HepG2 (cell line): Measurements from ENCODE around the gene VSNL1. TPM values are rescaled to one million over a fixed set of nuclear protein-coding genes. Genes with fewer than 3 reads are reported as not detected.

Experiments
- ATAC-seq: fragments of 200-7000 bp; cut with Tn5 transposase; 3 replicates; pipeline ENCODE4 v1.9.1; 2020; ENCODE audit warnings: mild to moderate bottlenecking, moderate library complexity
- Bru-seq: library from RNA; stranded (reverse); fragments of 400-500 nt; gene quantifications from one replicate; lab custom pipeline; 2021; lab: Mats Ljungman, UMichigan
- BruChase-seq, 2 experiments: library from RNA; stranded (reverse); fragments of 400-500 nt; gene quantifications; one replicate each; lab custom pipeline; 2021; lab: Mats Ljungman, UMichigan
- BruUV-seq: library from RNA; stranded (reverse); fragments of 400-500 nt; replicated peaks from 2 replicates; lab custom pipeline; 2021; lab: Mats Ljungman, UMichigan
- CTCF ChIA-PET: fragments of 300-600 bp; formaldehyde crosslinking; extraction: SDS; loops from one replicate; lab custom pipeline; 2021; ENCODE audit warnings: low total read pairs, inconsistent platforms, low intra/inter-chr PET ratio; lab: Yijun Ruan, JAX
- POLR2A ChIA-PET: fragments of 350-600 bp; sonication (Branson Sonifier 250); formaldehyde crosslinking; loops from one replicate; lab custom pipeline; 2020; ENCODE audit warnings: antibody characterized with exemption, inconsistent platforms; lab: Yijun Ruan, JAX
- DNase-seq: peaks from one replicate; pipeline ENCODE4 v3.0.0-alpha.2; 2015; ENCODE audit warnings: low spot score
- FAIRE-seq: peaks from 3 replicates; lab custom pipeline; 2011; peaks lifted over from hg19 to GRCh38; lab: Jason Lieb, UNC
- H2AFZ ChIP-seq: one replicate; pipeline ENCODE4 v1.6.1; 2011; ENCODE audit warnings: low read length, inconsistent platforms
- H3K27ac ChIP-seq: fragments of 300-600 bp; 3 replicates; pipeline ENCODE4 v1.8.0; 2011; ENCODE audit warnings: mixed run types, mild to moderate bottlenecking, mixed read lengths, low read length, inconsistent platforms; ENCODE audit not compliant: insufficient read depth; ENCODE audit errors: extremely low read length
- H3K27me3 ChIP-seq, 2 experiments: fragments of 200-600 bp in 1 of 2; 2 replicates in 1 of 2; 3 replicates in 1 of 2; pipeline versions ENCODE4 v1.6.0 to v1.8.0; 2011; ENCODE audit warnings: low read length in 2 of 2, mild to moderate bottlenecking in 2 of 2, moderate library complexity in 2 of 2, inconsistent platforms in 1 of 2; ENCODE audit not compliant: insufficient read depth in 2 of 2, control insufficient read depth in 1 of 2
- H3K36me3 ChIP-seq, 2 experiments: fragments of 200-600 bp in 1 of 2; replicated peaks in 1 of 2; 2 replicates in 1 of 2; 3 replicates in 1 of 2; pipeline versions ENCODE4 v1.5.1 to v1.8.0; 2011; ENCODE audit warnings: low read length in 2 of 2, inconsistent platforms in 1 of 2; ENCODE audit not compliant: insufficient read depth in 2 of 2, control insufficient read depth in 1 of 2
- H3K4me1 ChIP-seq: 2 replicates; pipeline ENCODE4 v1.5.1; 2012; ENCODE audit warnings: low read length, inconsistent platforms; ENCODE audit not compliant: insufficient read depth
- H3K4me2 ChIP-seq: 2 replicates; pipeline ENCODE4 v1.6.0; 2011; ENCODE audit warnings: low read depth, low read length, inconsistent platforms
- H3K4me3 ChIP-seq, 3 experiments: fragments of 200-600 bp in 1 of 3; sonication (generic), shearing (Covaris generic) in 1 of 3; replicated peaks in 1 of 3; 2 replicates each; pipeline ENCODE4 v1.5.1; 2011 to 2016; ENCODE audit warnings: low read length in 3 of 3, inconsistent platforms in 2 of 3, low read depth in 2 of 3, mild to moderate bottlenecking in 2 of 3, control low read depth in 1 of 3, mixed read lengths in 1 of 3; ENCODE audit not compliant: insufficient read depth in 1 of 3
- H3K79me2 ChIP-seq: one replicate; pipeline ENCODE4 v1.6.1; 2011; ENCODE audit warnings: low read length, inconsistent platforms; ENCODE audit not compliant: insufficient read depth
- H3K9ac ChIP-seq: 2 replicates; pipeline ENCODE4 v1.6.0; 2011; ENCODE audit warnings: mild to moderate bottlenecking, low read depth, low read length, inconsistent platforms; ENCODE audit not compliant: insufficient read depth
- H3K9me3 ChIP-seq: 2 replicates; pipeline ENCODE4 v1.5.1; 2012; ENCODE audit warnings: mild to moderate bottlenecking, low read length
- H4K20me1 ChIP-seq: 2 replicates; pipeline ENCODE4 v1.6.0; 2011; ENCODE audit warnings: inconsistent platforms, mild to moderate bottlenecking, low read length, moderate library complexity; ENCODE audit not compliant: insufficient read depth
- PHF20 ChIP-seq: sonication (generic); formaldehyde crosslinking; IDR thresholded peaks from 2 replicates; pipeline ENCODE4 v1.5.0; 2020; ENCODE audit warnings: mild to moderate bottlenecking, missing genetic modification reagents
- RXRA ChIP-seq: sonication (generic); formaldehyde crosslinking; IDR thresholded peaks from 2 replicates; pipeline ENCODE4 v1.5.1; 2020; ENCODE audit warnings: missing genetic modification reagents
- TEAD3 ChIP-seq: optimal IDR thresholded peaks from 2 replicates; pipeline ENCODE3; 2016; ENCODE audit warnings: borderline replicate concordance
- ZNF251 ChIP-seq: sonication (generic); formaldehyde crosslinking; IDR thresholded peaks from 2 replicates; pipeline ENCODE4 v1.9.0; 2021; ENCODE audit warnings: mild to moderate bottlenecking, missing genetic modification reagents
- WGBS: methylation state at CpG from one replicate; pipeline ENCODE4 v1.1.6; 2017; ENCODE audit warnings: low lambda C conversion rate; 5-methylcytosine and 5-hydroxymethylcytosine counted together
- in situ Hi-C: cut with HindIII; loops from 2 replicates; pipeline ENCODE4 v1.10.0; 2017; ENCODE audit warnings: low pct_unique_long_range_greater_than_20kb; ENCODE audit not compliant: extremely low pct_ligation_motif_present
- intact Hi-C: fragments of 100-400 bp; cut with micrococcal nuclease; formaldehyde crosslinking; loops from one replicate; pipeline ENCODE4 v1.10.0; 2022; ENCODE audit not compliant: unreplicated experiment
- long read RNA-seq, 2 experiments: library from RNA in 1 of 2; library from polyadenylated mRNA in 1 of 2; stranded (forward) in 1 of 2; unstranded in 1 of 2; transcript quantifications; one replicate each; pipeline ENCODE4 v2.0.0, GENCODE V29; 2019 to 2022
- polyA minus RNA-seq, 3 experiments: library from RNA; depleted of rRNA, polyadenylated mRNA; stranded (reverse); fragments of >200 nt; gene quantifications; 2 replicates each; pipeline ENCODE4 v1.2.3, GENCODE V29; 2011; ENCODE audit warnings: low replicate concordance in 1 of 3
- polyA plus RNA-seq, 8 experiments: library from polyadenylated mRNA; depleted of rRNA in 3 of 8; stranded (reverse) in 7 of 8; unstranded in 1 of 8; fragments of >200 nt; fragmentation: Illumina TruSeq in 4 of 8; extraction: Trizol in 4 of 8; gene quantifications; 2 replicates each; pipeline versions ENCODE4 v1.2.1 to v1.2.3, GENCODE V29; 2011 to 2016; ENCODE audit warnings: low read depth in 4 of 8, missing spikeins in 1 of 8, mixed read lengths in 1 of 8; ENCODE audit not compliant: insufficient read depth in 1 of 8
- total RNA-seq, 5 experiments: library from RNA; depleted of rRNA; stranded (reverse); fragments of >200 nt; fragmentation: Illumina TruSeq; extraction: Trizol; gene quantifications; 2 replicates each; pipeline ENCODE4 v1.2.3, GENCODE V29; 2016; ENCODE audit warnings: low read depth in 1 of 5
- TF ChIP-seq, protein P1 (sequence below): sonication (generic); formaldehyde crosslinking; IDR thresholded peaks from 2 replicates; pipeline ENCODE4 v1.5.0; 2020; ENCODE audit warnings: mild to moderate bottlenecking, missing genetic modification reagents, borderline replicate concordance
- TF ChIP-seq, protein P2 (sequence below): sonication (generic); formaldehyde crosslinking; IDR thresholded peaks from 2 replicates; pipeline ENCODE4 v1.5.0; 2020; ENCODE audit warnings: missing genetic modification reagents
- TF ChIP-seq, protein P3 (sequence below): sonication (generic); formaldehyde crosslinking; IDR thresholded peaks from 2 replicates; pipeline ENCODE4 v1.5.0; 2020; ENCODE audit warnings: missing genetic modification reagents
- TF ChIP-seq, protein P4 (sequence below): sonication (generic); formaldehyde crosslinking; IDR thresholded peaks from 2 replicates; pipeline ENCODE4 v1.4.0; 2020; ENCODE audit warnings: missing genetic modification reagents

The VSNL1 gene
- total RNA-seq (2016; rRNA removed; fragmentation: Illumina TruSeq; extraction: Trizol) (63.2 and 103 TPM in 2 replicates), polyA plus RNA-seq (2011; rRNA removed) (62.8 and 95.9 TPM in 2 replicates), polyA minus RNA-seq (2011; rRNA and poly(A)+ RNA removed; ENCODE audit: low replicate concordance) (83.5 TPM in 1 of 2 replicates, not detected in the other), Bru-seq, nascent RNA (percentile 89 among the genes with signal in this experiment), BruChase-seq, experiment 1, labeled RNA remaining after a 6-hour chase (percentile 62 among the genes with signal in this experiment), BruChase-seq, experiment 2, labeled RNA remaining after a 2-hour chase (percentile 70 among the genes with signal in this experiment)
- total RNA-seq (2016; cell fraction: cytosol; rRNA removed; fragmentation: Illumina TruSeq; extraction: Trizol; ENCODE audit: low read depth) = 11.8 and 12.1 TPM in 2 replicates
- 61.2 and 118 TPM in 2 replicates for total RNA-seq (2016; cell fraction: insoluble cytoplasmic fraction; rRNA removed; fragmentation: Illumina TruSeq; extraction: Trizol)
- 28.5 and 29.9 TPM in 2 replicates for total RNA-seq (2016; cell fraction: membrane; rRNA removed; fragmentation: Illumina TruSeq; extraction: Trizol)
- 32.8 and 35.9 TPM in 2 replicates for total RNA-seq (2016; cell fraction: nucleus; rRNA removed; fragmentation: Illumina TruSeq; extraction: Trizol)
- 80.4 and 85.1 TPM in 2 replicates for polyA plus RNA-seq (2011; cell fraction: cytosol; rRNA removed)
- 12.7 TPM in 2 replicates for polyA plus RNA-seq (2011; cell fraction: nucleus; rRNA removed)
- 72.6 and 115 TPM in 2 replicates for polyA plus RNA-seq (2012)
- 11.7 and 11.9 TPM in 2 replicates for polyA plus RNA-seq (2016; cell fraction: cytosol; fragmentation: Illumina TruSeq; extraction: Trizol; ENCODE audit: low read depth)
- 147 and 163 TPM in 2 replicates for polyA plus RNA-seq (2016; cell fraction: insoluble cytoplasmic fraction; fragmentation: Illumina TruSeq; extraction: Trizol; ENCODE audit: low read depth)
- polyA plus RNA-seq (2016; cell fraction: membrane; fragmentation: Illumina TruSeq; extraction: Trizol; ENCODE audit: low read depth) = 29.7 TPM in 2 replicates
- polyA plus RNA-seq (2016; cell fraction: nucleus; fragmentation: Illumina TruSeq; extraction: Trizol; ENCODE audit: insufficient read depth, low read depth) = 39.4 and 45.5 TPM in 2 replicates
- polyA minus RNA-seq (2011; cell fraction: cytosol; rRNA and poly(A)+ RNA removed) = 44.0 and 47.1 TPM in 2 replicates
- 39.8 and 52.0 TPM in 2 replicates for polyA minus RNA-seq (2011; cell fraction: nucleus; rRNA and poly(A)+ RNA removed)
- long read RNA-seq, experiment 1, transcript VSNL1-201 (4 exons, 1,892 nt) = major isoform, 101 of 131 reads
- long read RNA-seq, experiment 1, partial matches to known transcripts = 2 of 131 reads
- long read RNA-seq, experiment 1, other reads (novel, unspliced or antisense) = 28 of 131 reads
- long read RNA-seq, experiment 2, transcript VSNL1-201 (4 exons, 1,892 nt) = major isoform, 45 of 85 reads
- long read RNA-seq, experiment 2, partial matches to known transcripts = 12 of 85 reads
- long read RNA-seq, experiment 2, other reads (novel, unspliced or antisense) = 28 of 85 reads

DNA sequence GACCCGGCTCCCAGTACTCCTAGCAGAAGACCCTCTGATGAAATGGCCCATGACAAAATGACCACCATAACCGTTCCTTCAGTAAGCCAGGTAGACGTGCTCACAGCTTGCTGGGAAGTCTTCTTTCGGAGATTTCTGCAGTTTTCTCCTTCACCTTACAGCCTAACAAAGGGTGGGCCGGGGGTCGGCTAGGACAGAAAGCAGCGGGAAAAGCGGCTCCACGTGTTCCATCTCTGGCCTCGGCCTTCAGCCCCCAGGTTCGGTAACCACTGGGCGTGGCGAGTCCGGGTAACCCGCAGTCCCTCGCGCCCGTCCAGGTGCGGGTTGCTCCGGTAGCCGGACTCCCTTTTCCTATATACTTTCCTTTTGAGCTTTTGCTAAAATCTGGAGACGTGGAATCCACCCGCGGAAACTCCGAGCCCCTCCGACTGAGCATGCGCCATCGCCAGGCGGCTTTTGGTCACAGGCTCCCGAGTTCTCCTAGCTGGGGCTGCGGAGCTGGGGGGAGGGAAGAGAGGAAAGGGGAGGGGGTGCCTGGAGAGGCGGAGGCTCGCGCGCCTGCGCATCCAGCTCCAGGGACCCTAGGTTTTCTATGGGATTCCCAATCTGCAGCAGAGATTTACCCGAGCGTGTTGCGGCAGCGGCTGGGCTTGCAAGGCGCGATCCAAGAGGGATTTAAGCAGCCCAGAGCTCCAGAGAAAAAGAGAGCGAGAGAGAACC, at the start of gene VSNL1:
Gene VSNL1 (plus strand): TSS at position 604 of the 720 bp plus-strand sequence. CDS start 51,379 bp downstream, outside the sequence.
- Histone ChIP-seq H3K4me3 (peak within 1 kb of the TSS; percentile 78 to 97 (median 83)), H3K79me2 (peaks cover 56% of the 10 kb centered on the region), H3K9ac (peak within 1 kb of the TSS; percentile 78), H3K27me3 (peaks cover 0 to 3% of the 10 kb centered on the region in 2 experiments; a peak in 1 of 5 replicates), H2AFZ (no peak within 1 kb of the TSS), H4K20me1 (no peaks in the 10 kb centered on the region), H3K4me2 (peak within 1 kb of the TSS; percentile 97), H3K36me3 (no peaks in the 10 kb centered on the region), H3K4me1 (peaks cover 43% of the 10 kb centered on the region), H3K27ac (peak within 1 kb of the TSS; percentile 94), H3K9me3 (no peaks in the 10 kb centered on the region)
- DNase-seq (peak; percentile 98), ATAC-seq (peak; percentile 73), FAIRE-seq (peak; percentile 65)
- intact Hi-C loops = loop anchor here (1.0 to 5.0 kb wide), 7 partner anchors 17 to 212 kb away; partner anchors contain the start of genes GEN1 and SMC6
- POLR2A ChIA-PET = interaction anchor here (0.8 to 3.6 kb wide), 21 partner anchors 10 to 213 kb away, joined by 3 to 32 read pairs (median 6); partner anchors contain the start of genes GEN1, RAD51AP2 and SMC6
- CTCF ChIA-PET = no interaction called here
- in situ Hi-C loops = loop anchor here (5.0 to 10.0 kb wide), 3 partner anchors 55 to 215 kb away; partner anchors contain the start of genes GEN1 and SMC6
- TSS peak; percentile 74 for BruUV-seq
- WGBS = 1% methylated on average over 41 of the region's 43 CpGs
- no peak for TF ChIP-seq ZNF251 (CRISPR knock-in tag)
- TF ChIP-seq, protein P1, sequence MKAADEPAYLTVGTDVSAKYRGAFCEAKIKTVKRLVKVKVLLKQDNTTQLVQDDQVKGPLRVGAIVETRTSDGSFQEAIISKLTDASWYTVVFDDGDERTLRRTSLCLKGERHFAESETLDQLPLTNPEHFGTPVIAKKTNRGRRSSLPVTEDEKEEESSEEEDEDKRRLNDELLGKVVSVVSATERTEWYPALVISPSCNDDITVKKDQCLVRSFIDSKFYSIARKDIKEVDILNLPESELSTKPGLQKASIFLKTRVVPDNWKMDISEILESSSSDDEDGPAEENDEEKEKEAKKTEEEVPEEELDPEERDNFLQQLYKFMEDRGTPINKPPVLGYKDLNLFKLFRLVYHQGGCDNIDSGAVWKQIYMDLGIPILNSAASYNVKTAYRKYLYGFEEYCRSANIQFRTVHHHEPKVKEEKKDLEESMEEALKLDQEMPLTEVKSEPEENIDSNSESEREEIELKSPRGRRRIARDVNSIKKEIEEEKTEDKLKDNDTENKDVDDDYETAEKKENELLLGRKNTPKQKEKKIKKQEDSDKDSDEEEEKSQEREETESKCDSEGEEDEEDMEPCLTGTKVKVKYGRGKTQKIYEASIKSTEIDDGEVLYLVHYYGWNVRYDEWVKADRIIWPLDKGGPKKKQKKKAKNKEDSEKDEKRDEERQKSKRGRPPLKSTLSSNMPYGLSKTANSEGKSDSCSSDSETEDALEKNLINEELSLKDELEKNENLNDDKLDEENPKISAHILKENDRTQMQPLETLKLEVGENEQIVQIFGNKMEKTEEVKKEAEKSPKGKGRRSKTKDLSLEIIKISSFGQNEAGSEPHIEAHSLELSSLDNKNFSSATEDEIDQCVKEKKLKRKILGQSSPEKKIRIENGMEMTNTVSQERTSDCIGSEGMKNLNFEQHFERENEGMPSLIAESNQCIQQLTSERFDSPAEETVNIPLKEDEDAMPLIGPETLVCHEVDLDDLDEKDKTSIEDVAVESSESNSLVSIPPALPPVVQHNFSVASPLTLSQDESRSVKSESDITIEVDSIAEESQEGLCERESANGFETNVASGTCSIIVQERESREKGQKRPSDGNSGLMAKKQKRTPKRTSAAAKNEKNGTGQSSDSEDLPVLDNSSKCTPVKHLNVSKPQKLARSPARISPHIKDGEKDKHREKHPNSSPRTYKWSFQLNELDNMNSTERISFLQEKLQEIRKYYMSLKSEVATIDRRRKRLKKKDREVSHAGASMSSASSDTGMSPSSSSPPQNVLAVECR = peak; percentile 78
- TF ChIP-seq, protein P2, sequence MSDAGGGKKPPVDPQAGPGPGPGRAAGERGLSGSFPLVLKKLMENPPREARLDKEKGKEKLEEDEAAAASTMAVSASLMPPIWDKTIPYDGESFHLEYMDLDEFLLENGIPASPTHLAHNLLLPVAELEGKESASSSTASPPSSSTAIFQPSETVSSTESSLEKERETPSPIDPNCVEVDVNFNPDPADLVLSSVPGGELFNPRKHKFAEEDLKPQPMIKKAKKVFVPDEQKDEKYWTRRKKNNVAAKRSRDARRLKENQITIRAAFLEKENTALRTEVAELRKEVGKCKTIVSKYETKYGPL (CRISPR knock-in tag) = peak; percentile 79
- TF ChIP-seq TEAD3 (CRISPR knock-in tag) = peak; percentile 86
- no peak for TF ChIP-seq PHF20 (CRISPR knock-in tag)
- peak; percentile 79 for TF ChIP-seq RXRA (CRISPR knock-in tag)
- TF ChIP-seq, protein P3, sequence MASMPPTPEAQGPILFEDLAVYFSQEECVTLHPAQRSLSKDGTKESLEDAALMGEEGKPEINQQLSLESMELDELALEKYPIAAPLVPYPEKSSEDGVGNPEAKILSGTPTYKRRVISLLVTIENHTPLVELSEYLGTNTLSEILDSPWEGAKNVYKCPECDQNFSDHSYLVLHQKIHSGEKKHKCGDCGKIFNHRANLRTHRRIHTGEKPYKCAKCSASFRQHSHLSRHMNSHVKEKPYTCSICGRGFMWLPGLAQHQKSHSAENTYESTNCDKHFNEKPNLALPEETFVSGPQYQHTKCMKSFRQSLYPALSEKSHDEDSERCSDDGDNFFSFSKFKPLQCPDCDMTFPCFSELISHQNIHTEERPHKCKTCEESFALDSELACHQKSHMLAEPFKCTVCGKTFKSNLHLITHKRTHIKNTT (CRISPR knock-in tag) = no peak
- TF ChIP-seq, protein P4, sequence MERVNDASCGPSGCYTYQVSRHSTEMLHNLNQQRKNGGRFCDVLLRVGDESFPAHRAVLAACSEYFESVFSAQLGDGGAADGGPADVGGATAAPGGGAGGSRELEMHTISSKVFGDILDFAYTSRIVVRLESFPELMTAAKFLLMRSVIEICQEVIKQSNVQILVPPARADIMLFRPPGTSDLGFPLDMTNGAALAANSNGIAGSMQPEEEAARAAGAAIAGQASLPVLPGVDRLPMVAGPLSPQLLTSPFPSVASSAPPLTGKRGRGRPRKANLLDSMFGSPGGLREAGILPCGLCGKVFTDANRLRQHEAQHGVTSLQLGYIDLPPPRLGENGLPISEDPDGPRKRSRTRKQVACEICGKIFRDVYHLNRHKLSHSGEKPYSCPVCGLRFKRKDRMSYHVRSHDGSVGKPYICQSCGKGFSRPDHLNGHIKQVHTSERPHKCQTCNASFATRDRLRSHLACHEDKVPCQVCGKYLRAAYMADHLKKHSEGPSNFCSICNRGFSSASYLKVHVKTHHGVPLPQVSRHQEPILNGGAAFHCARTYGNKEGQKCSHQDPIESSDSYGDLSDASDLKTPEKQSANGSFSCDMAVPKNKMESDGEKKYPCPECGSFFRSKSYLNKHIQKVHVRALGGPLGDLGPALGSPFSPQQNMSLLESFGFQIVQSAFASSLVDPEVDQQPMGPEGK (CRISPR knock-in tag) = peak; percentile 89
